ENCODE measurements around the gene MGMT. TPM values are rescaled to one million over a fixed set of nuclear protein-coding genes. Genes with fewer than 3 reads are reported as not detected.

Gene MGMT
- total and polyA plus RNA-seq, 2 experiments from 2014 or later = 19.3 to 21.9 TPM

DNA sequence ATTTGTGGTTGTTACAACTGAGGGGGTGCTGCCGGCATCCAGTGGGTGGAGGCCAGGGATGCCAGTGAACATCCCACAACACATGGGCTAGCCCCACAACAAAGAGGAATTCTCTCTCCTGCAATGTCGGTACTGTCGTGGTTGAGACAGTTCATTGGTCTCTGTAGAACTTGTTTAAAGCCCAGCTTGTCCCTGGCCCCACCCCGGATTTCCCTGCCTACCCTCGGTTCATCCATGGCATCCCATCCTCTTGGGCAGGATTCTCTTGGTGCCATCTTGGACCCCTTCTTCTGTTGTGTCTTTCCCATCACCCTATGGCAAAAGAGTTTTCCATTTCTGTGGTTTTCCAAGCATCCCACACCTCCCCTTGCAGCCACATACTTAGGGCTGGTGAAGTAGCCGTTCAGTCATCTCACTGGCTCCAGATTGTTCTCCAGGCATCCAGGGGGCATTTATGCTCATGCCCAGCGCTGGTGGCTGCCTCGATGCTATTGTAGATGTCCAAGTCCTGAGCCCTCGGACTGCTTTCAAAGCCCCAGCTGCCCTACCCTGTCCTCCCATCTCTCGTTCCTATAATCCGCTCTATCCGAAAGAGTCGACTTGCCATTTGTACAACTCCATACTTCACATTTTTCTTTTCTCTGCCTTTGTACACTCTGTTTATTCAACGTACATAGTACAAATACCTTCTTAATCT lies 39.2 kb downstream of the MGMT start:
- Histone ChIP-seq H3K27ac (ENCODE audit: low read depth) (no peak overlapping the region), H3K9me2 (ENCODE audit: insufficient read depth) (peaks cover 6% of the 10 kb centered on the region; the same call in 1 of the 2 replicates), H3K4me1 (ENCODE audit: insufficient read depth) (no peaks in the 10 kb centered on the region), H3K27me3 (ENCODE audit: insufficient read depth) (no peaks in the 10 kb centered on the region), H3F3A (replicated peaks; ENCODE audit: low read depth) (no peaks in the 10 kb centered on the region), H3K36me3 (ENCODE audit: insufficient read depth) (no peaks in the 10 kb centered on the region), H3K79me2 (replicated peaks; ENCODE audit: insufficient read depth) (peaks cover 14% of the 10 kb centered on the region; the same call in 1 of the 2 replicates), H3K4me3 (no peak overlapping the region), H3K4me2 (no peak overlapping the region), H2AFZ (no peak overlapping the region), H4K20me1 (replicated peaks; ENCODE audit: insufficient read depth) (no peaks in the 10 kb centered on the region)
- DNase-seq (ENCODE audit: low spot score) (no peak), ATAC-seq (no peak)
- Mint-ChIP-seq H3K27me3 (ENCODE audit: insufficient read depth, low read depth, poor library complexity) (peaks cover 5% of the 10 kb centered on the region), H3K4me3 (no peak overlapping the region), H3K36me3 (ENCODE audit: low read depth) (no peaks in the 10 kb centered on the region), H3K9me3 (no peaks in the 10 kb centered on the region; the same call in 2 of the 3 replicates), H3K4me1 (peaks cover 4% of the 10 kb centered on the region), H3K27ac (no peak overlapping the region; the same call in 1 of the 2 replicates)
- no peak for TF ChIP-seq STAT1 (IDR thresholded peaks at IDR 0.05; ENCODE audit: unreplicated experiment)
- TF ChIP-seq CREB1 (CRISPR knock-in tag; IDR thresholded peaks at IDR 0.05; ENCODE audit: low read depth) = no peak
- TF ChIP-seq, protein P1, sequence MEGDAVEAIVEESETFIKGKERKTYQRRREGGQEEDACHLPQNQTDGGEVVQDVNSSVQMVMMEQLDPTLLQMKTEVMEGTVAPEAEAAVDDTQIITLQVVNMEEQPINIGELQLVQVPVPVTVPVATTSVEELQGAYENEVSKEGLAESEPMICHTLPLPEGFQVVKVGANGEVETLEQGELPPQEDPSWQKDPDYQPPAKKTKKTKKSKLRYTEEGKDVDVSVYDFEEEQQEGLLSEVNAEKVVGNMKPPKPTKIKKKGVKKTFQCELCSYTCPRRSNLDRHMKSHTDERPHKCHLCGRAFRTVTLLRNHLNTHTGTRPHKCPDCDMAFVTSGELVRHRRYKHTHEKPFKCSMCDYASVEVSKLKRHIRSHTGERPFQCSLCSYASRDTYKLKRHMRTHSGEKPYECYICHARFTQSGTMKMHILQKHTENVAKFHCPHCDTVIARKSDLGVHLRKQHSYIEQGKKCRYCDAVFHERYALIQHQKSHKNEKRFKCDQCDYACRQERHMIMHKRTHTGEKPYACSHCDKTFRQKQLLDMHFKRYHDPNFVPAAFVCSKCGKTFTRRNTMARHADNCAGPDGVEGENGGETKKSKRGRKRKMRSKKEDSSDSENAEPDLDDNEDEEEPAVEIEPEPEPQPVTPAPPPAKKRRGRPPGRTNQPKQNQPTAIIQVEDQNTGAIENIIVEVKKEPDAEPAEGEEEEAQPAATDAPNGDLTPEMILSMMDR (conservative IDR thresholded peaks at IDR 0.05; ENCODE audit: low read depth in 2 of 2) = no peak
- no peak for TF ChIP-seq ZNF114 (CRISPR knock-in tag; IDR thresholded peaks at IDR 0.05)
- TF ChIP-seq EZH2 (IDR thresholded peaks at IDR 0.05; ENCODE audit: low read depth, unreplicated experiment) = no peak
- TF ChIP-seq EZH2phosphoT487 (IDR thresholded peaks at IDR 0.05; ENCODE audit: unreplicated experiment) = no peak
- no peak for TF ChIP-seq ZNF331 (CRISPR knock-in tag; IDR thresholded peaks at IDR 0.05; ENCODE audit: low read depth)
- no peak for TF ChIP-seq JUNB (IDR thresholded peaks at IDR 0.05; ENCODE audit: unreplicated experiment)
- TF ChIP-seq, protein P2, sequence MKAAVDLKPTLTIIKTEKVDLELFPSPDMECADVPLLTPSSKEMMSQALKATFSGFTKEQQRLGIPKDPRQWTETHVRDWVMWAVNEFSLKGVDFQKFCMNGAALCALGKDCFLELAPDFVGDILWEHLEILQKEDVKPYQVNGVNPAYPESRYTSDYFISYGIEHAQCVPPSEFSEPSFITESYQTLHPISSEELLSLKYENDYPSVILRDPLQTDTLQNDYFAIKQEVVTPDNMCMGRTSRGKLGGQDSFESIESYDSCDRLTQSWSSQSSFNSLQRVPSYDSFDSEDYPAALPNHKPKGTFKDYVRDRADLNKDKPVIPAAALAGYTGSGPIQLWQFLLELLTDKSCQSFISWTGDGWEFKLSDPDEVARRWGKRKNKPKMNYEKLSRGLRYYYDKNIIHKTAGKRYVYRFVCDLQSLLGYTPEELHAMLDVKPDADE (IDR thresholded peaks at IDR 0.05) = no peak
- no peak for TF ChIP-seq NANOG (IDR thresholded peaks at IDR 0.05; ENCODE audit: borderline replicate concordance)
- TF ChIP-seq, protein P3, sequence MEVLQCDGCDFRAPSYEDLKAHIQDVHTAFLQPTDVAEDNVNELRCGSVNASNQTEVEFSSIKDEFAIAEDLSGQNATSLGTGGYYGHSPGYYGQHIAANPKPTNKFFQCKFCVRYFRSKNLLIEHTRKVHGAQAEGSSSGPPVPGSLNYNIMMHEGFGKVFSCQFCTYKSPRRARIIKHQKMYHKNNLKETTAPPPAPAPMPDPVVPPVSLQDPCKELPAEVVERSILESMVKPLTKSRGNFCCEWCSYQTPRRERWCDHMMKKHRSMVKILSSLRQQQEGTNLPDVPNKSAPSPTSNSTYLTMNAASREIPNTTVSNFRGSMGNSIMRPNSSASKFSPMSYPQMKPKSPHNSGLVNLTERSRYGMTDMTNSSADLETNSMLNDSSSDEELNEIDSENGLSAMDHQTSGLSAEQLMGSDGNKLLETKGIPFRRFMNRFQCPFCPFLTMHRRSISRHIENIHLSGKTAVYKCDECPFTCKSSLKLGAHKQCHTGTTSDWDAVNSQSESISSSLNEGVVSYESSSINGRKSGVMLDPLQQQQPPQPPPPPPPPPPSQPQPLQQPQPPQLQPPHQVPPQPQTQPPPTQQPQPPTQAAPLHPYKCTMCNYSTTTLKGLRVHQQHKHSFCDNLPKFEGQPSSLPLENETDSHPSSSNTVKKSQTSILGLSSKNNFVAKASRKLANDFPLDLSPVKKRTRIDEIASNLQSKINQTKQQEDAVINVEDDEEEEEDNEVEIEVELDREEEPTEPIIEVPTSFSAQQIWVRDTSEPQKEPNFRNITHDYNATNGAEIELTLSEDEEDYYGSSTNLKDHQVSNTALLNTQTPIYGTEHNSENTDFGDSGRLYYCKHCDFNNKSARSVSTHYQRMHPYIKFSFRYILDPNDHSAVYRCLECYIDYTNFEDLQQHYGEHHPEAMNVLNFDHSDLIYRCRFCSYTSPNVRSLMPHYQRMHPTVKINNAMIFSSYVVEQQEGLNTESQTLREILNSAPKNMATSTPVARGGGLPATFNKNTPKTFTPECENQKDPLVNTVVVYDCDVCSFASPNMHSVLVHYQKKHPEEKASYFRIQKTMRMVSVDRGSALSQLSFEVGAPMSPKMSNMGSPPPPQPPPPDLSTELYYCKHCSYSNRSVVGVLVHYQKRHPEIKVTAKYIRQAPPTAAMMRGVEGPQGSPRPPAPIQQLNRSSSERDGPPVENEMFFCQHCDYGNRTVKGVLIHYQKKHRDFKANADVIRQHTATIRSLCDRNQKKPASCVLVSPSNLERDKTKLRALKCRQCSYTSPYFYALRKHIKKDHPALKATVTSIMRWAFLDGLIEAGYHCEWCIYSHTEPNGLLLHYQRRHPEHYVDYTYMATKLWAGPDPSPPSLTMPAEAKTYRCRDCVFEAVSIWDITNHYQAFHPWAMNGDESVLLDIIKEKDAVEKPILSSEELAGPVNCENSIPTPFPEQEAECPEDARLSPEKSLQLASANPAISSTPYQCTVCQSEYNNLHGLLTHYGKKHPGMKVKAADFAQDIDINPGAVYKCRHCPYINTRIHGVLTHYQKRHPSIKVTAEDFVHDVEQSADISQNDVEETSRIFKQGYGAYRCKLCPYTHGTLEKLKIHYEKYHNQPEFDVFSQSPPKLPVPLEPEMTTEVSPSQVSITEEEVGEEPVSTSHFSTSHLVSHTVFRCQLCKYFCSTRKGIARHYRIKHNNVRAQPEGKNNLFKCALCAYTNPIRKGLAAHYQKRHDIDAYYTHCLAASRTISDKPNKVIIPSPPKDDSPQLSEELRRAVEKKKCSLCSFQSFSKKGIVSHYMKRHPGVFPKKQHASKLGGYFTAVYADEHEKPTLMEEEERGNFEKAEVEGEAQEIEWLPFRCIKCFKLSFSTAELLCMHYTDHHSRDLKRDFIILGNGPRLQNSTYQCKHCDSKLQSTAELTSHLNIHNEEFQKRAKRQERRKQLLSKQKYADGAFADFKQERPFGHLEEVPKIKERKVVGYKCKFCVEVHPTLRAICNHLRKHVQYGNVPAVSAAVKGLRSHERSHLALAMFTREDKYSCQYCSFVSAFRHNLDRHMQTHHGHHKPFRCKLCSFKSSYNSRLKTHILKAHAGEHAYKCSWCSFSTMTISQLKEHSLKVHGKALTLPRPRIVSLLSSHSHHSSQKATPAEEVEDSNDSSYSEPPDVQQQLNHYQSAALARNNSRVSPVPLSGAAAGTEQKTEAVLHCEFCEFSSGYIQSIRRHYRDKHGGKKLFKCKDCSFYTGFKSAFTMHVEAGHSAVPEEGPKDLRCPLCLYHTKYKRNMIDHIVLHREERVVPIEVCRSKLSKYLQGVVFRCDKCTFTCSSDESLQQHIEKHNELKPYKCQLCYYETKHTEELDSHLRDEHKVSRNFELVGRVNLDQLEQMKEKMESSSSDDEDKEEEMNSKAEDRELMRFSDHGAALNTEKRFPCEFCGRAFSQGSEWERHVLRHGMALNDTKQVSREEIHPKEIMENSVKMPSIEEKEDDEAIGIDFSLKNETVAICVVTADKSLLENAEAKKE (CRISPR knock-in tag; IDR thresholded peaks at IDR 0.05) = no peak
- TF ChIP-seq POLR2AphosphoS5 (IDR thresholded peaks at IDR 0.05; ENCODE audit: low read depth) = no peak
- TF ChIP-seq, protein P4, sequence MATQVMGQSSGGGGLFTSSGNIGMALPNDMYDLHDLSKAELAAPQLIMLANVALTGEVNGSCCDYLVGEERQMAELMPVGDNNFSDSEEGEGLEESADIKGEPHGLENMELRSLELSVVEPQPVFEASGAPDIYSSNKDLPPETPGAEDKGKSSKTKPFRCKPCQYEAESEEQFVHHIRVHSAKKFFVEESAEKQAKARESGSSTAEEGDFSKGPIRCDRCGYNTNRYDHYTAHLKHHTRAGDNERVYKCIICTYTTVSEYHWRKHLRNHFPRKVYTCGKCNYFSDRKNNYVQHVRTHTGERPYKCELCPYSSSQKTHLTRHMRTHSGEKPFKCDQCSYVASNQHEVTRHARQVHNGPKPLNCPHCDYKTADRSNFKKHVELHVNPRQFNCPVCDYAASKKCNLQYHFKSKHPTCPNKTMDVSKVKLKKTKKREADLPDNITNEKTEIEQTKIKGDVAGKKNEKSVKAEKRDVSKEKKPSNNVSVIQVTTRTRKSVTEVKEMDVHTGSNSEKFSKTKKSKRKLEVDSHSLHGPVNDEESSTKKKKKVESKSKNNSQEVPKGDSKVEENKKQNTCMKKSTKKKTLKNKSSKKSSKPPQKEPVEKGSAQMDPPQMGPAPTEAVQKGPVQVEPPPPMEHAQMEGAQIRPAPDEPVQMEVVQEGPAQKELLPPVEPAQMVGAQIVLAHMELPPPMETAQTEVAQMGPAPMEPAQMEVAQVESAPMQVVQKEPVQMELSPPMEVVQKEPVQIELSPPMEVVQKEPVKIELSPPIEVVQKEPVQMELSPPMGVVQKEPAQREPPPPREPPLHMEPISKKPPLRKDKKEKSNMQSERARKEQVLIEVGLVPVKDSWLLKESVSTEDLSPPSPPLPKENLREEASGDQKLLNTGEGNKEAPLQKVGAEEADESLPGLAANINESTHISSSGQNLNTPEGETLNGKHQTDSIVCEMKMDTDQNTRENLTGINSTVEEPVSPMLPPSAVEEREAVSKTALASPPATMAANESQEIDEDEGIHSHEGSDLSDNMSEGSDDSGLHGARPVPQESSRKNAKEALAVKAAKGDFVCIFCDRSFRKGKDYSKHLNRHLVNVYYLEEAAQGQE (IDR thresholded peaks at IDR 0.05; ENCODE audit: unreplicated experiment) = no peak
